Measurements from ENCODE around the gene C2orf68.
"Not testable (repeated sequence)": the region's sequence is repeated elsewhere in the genome, so short reads cannot be mapped to it uniquely, and the experiment has no call there.

The C2orf68 gene

GRCh38 chr2:85595301-85596025 is 16.4 kb downstream of the C2orf68 start, which contains the start of gene RNF181:
RNF181 (plus strand) TSS chr2:85595745; CDS start chr2:85595764, 19 bp downstream.
- H2AFZ ChIP-seq (ENCODE audit: low read depth, low read length, severe bottlenecking), result peak within 1 kb of the TSS; percentile 85
- H3K9me2 ChIP-seq (replicated peaks; ENCODE audit: insufficient read depth, low read length), result no peaks in the 10 kb centered on the region
- H3F3A ChIP-seq (ENCODE audit: insufficient read depth), result no peaks in the 10 kb centered on the region
- TF ChIP-seq EZH2phosphoT487 (conservative IDR thresholded peaks at IDR 0.05; ENCODE audit: low read length) (no peak), CTCF (IDR thresholded peaks at IDR 0.05; ENCODE audit: insufficient read depth, low read length, poor library complexity, severe bottlenecking) (no peak)
- peak within 1 kb of the TSS; percentile 38 for H3K27ac ChIP-seq (ENCODE audit: low read depth, low read length)
- peak within 1 kb of the TSS; percentile 86 for H3K9ac ChIP-seq (ENCODE audit: low read length)
- H4K20me1 ChIP-seq (ENCODE audit: low read depth, low read length), result no peaks in the 10 kb centered on the region
- no peaks in the 10 kb centered on the region for H3K36me3 ChIP-seq (ENCODE audit: low read length)
- no peaks in the 10 kb centered on the region for H3K9me3 ChIP-seq (ENCODE audit: insufficient read depth, low read length)
- peak within 1 kb of the TSS; percentile 91 for H3K4me3 ChIP-seq (ENCODE audit: insufficient read depth, low read length, poor library complexity, severe bottlenecking)
- H3K27me3 ChIP-seq (ENCODE audit: low read length), result no peaks in the 10 kb centered on the region
- H3K79me2 ChIP-seq (ENCODE audit: insufficient read depth, low read length), result peaks cover 15% of the 10 kb centered on the region
- H3K4me2 ChIP-seq (ENCODE audit: low read depth, low read length, poor library complexity, severe bottlenecking), result peak within 1 kb of the TSS; percentile 90

DNA sequence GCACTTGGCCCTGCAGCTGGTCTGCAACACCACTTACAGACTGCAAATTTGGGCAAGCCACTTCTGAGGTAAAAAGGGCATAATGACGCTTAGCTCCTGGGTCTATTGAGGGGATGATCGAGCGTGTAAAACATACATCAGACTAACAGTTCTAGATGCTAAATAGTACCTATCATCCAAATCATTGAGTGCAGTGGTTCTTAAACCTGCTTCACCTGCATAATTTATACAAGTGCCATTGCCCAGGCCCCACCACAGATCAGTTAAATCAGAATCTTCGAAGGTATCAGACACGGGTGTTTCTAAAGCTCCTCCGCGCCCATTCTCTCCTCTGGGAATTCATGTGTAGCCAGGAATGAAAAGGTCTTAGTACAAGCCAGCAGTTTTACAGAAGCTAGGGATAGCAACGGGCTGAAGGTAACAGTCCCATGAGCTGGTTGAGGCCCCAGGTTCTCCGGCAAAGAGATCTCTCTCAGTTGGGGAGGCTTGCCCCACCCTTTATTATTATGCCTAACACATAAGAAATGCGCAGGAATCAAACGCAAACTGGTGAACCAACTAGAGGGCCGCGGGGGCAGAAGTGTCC is 17.1 kb downstream of the C2orf68 start:
- Histone ChIP-seq H3K9me3 (ENCODE audit: insufficient read depth, low read length) (no peaks in the 10 kb centered on the region), H4K20me1 (ENCODE audit: low read depth, low read length) (no peaks in the 10 kb centered on the region), H3K27ac (ENCODE audit: low read depth, low read length) (peak overlapping the region; percentile 38), H3K79me2 (ENCODE audit: insufficient read depth, low read length) (peaks cover 15% of the 10 kb centered on the region), H3F3A (ENCODE audit: insufficient read depth) (no peaks in the 10 kb centered on the region), H3K9ac (ENCODE audit: low read length) (peak overlapping the region; percentile 86), H2AFZ (ENCODE audit: low read depth, low read length, severe bottlenecking) (peak overlapping the region; percentile 45), H3K27me3 (ENCODE audit: low read length) (no peaks in the 10 kb centered on the region), H3K36me3 (ENCODE audit: low read length) (no peaks in the 10 kb centered on the region), H3K4me3 (ENCODE audit: insufficient read depth, low read length, poor library complexity, severe bottlenecking) (peak overlapping the region; percentile 91), H3K9me2 (replicated peaks; ENCODE audit: insufficient read depth, low read length) (no peaks in the 10 kb centered on the region), H3K4me2 (ENCODE audit: low read depth, low read length, poor library complexity, severe bottlenecking) (peak overlapping the region; percentile 90)
- TF ChIP-seq EZH2phosphoT487 (conservative IDR thresholded peaks at IDR 0.05; ENCODE audit: low read length), result no peak
- TF ChIP-seq CTCF (IDR thresholded peaks at IDR 0.05; ENCODE audit: insufficient read depth, low read length, poor library complexity, severe bottlenecking), result no peak

DNA sequence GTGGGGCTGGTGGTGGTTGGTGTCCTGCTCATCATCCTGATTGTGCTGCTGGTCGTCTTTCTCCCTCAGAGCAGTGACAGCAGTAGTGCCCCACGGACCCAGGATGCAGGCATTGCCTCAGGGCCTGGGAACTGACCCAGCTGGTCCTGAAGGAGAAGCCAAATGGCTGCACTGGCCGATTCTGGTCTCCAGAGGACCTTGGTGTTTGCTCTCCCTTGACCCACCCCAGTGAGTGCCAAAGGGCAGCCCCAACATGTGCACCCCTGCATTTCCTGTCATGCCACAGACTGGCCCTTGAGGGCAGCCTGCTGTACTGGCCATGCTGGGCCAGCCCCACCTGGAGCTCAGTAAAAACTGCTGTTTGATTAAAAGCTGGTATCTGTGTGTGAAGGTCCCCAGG is 18.8 kb downstream of the C2orf68 start:
- H4K20me1 ChIP-seq (ENCODE audit: low read depth, low read length), result no peaks in the 10 kb centered on the region
- H3K79me2 ChIP-seq (ENCODE audit: insufficient read depth, low read length), result peaks cover 15% of the 10 kb centered on the region
- H2AFZ ChIP-seq (ENCODE audit: low read depth, low read length, severe bottlenecking), result no peak overlapping the region
- H3K4me3 ChIP-seq (ENCODE audit: insufficient read depth, low read length, poor library complexity, severe bottlenecking), result no peak overlapping the region
- no peak for TF ChIP-seq EZH2phosphoT487 (conservative IDR thresholded peaks at IDR 0.05; ENCODE audit: low read length)
- no peak for TF ChIP-seq CTCF (IDR thresholded peaks at IDR 0.05; ENCODE audit: insufficient read depth, low read length, poor library complexity, severe bottlenecking)
- H3K9me3 ChIP-seq (ENCODE audit: insufficient read depth, low read length), result no peaks in the 10 kb centered on the region
- no peaks in the 10 kb centered on the region for H3K36me3 ChIP-seq (ENCODE audit: low read length)
- no peaks in the 10 kb centered on the region for H3K9me2 ChIP-seq (replicated peaks; ENCODE audit: insufficient read depth, low read length)
- H3K4me2 ChIP-seq (ENCODE audit: low read depth, low read length, poor library complexity, severe bottlenecking), result no peak overlapping the region
- no peaks in the 10 kb centered on the region for H3K27me3 ChIP-seq (ENCODE audit: low read length)
- H3K27ac ChIP-seq (ENCODE audit: low read depth, low read length), result no peak overlapping the region
- H3K9ac ChIP-seq (ENCODE audit: low read length), result no peak overlapping the region
- no peaks in the 10 kb centered on the region for H3F3A ChIP-seq (ENCODE audit: insufficient read depth)

DNA sequence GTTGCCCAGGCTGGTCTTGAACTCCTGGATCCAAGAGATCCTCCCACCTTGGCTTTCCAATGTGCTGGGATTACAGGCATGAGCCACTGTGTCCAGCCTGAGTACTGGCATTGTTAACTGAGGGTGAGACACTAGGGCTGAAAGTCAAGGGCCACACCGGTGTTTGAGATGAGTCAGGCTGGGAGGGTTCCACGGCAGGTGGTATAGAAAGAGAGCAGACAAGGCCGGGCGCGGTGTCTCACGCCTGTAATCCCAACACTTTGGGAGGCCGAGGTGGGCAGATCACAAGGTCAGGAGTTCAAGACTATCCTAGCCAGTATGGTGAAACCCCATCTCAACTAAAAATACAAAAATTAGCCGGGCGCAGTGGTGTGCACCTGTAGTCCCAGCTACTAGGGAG is 19.6 kb downstream of the C2orf68 start:
- H3F3A ChIP-seq (ENCODE audit: insufficient read depth); H2AFZ ChIP-seq (ENCODE audit: low read depth, low read length, severe bottlenecking); H3K9ac ChIP-seq (ENCODE audit: low read length); H3K27ac ChIP-seq (ENCODE audit: low read depth, low read length); H3K9me2 ChIP-seq (replicated peaks; ENCODE audit: insufficient read depth, low read length); H4K20me1 ChIP-seq (ENCODE audit: low read depth, low read length); H3K27me3 ChIP-seq (ENCODE audit: low read length); H3K36me3 ChIP-seq (ENCODE audit: low read length); H3K4me2 ChIP-seq (ENCODE audit: low read depth, low read length, poor library complexity, severe bottlenecking); H3K9me3 ChIP-seq (ENCODE audit: insufficient read depth, low read length); H3K4me3 ChIP-seq (ENCODE audit: insufficient read depth, low read length, poor library complexity, severe bottlenecking): not testable (repeated sequence)
- H3K79me2 ChIP-seq (ENCODE audit: insufficient read depth, low read length), result peaks cover 15% of the 10 kb centered on the region

Data from SU-DHL-6 (cell line).